ENCODE measurements around the gene SCAF11. TPM values are rescaled to one million over a fixed set of nuclear protein-coding genes. Genes with fewer than 3 reads are reported as not detected.

Gene SCAF11
- total and polyA plus RNA-seq, 10 of the 15 experiments (the other 5 are each of a cell fraction or from before 2014, with no cell fraction given): 42.0 to 153 (median 100) TPM

GRCh38 chr12:45974883-45975282 lies 15.5 kb downstream of the SCAF11 start:
- no peak overlapping the region for H2AFZ ChIP-seq (ENCODE audit: control insufficient read depth, low read depth, low read length)
- H3K9ac ChIP-seq (ENCODE audit: control insufficient read depth, insufficient read depth, low read length): no peak overlapping the region
- no peaks in the 10 kb centered on the region for H3K27me3 ChIP-seq (replicated peaks in 1 of 2; ENCODE audit: control insufficient read depth in 2 of 2, insufficient read depth in 2 of 2, low read length in 1 of 2)
- intact Hi-C loops (cut with micrococcal nuclease; ENCODE audit: unreplicated experiment) (no loop called here), in situ Hi-C loops (cut with MboI) (no loop called here)
- H3K36me3 ChIP-seq (ENCODE audit: control insufficient read depth in 2 of 2, insufficient read depth in 2 of 2, low read length in 1 of 2): peaks cover 5 to 14% of the 10 kb centered on the region in 2 experiments
- 58% methylated on average over 4 of the region's 4 CpGs for WGBS (ENCODE audit: insufficient coverage, insufficient replicate concordance, low lambda C conversion rate, missing lambda C conversion rate)
- DNase-seq (ENCODE audit: low read depth, low spot score) (no peak), ATAC-seq (no peak), FAIRE-seq (no peak)
- H3K4me3 ChIP-seq: no peak overlapping the region
- peaks cover 94% of the 10 kb centered on the region for H3K79me2 ChIP-seq (ENCODE audit: control insufficient read depth, insufficient read depth, low read length)
- no peak overlapping the region for H3K4me2 ChIP-seq (ENCODE audit: control insufficient read depth, insufficient read depth)
- H3K4me1 ChIP-seq (ENCODE audit: control insufficient read depth, insufficient read depth, low read length): peaks cover 3% of the 10 kb centered on the region; the same call in 1 of the 2 replicates
- BruUV-seq (replicated peaks): TSS peak; percentile 15
- CTCF ChIA-PET: interaction anchor here (1.6 kb wide), 1 partner anchor 9 kb away, joined by 3 read pairs; no protein-coding TSS in a partner anchor
- no peak overlapping the region for H3K27ac ChIP-seq (ENCODE audit: control insufficient read depth, insufficient read depth)
- no peak for TF ChIP-seq ZSCAN29 (IDR thresholded peaks at IDR 0.05)
- no peak for TF ChIP-seq PML (IDR thresholded peaks at IDR 0.05; ENCODE audit: low read length)
- no peak for TF ChIP-seq RAD21 (IDR thresholded peaks at IDR 0.05; ENCODE audit: insufficient read depth, low read depth, low read length)
- TF ChIP-seq HDGF (IDR thresholded peaks at IDR 0.05): no peak
- TF ChIP-seq PAX5 (IDR thresholded peaks at IDR 0.05; ENCODE audit: borderline replicate concordance, low read depth, low read length): no peak
- no peak for TF ChIP-seq SMC3 (IDR thresholded peaks at IDR 0.05; ENCODE audit: borderline replicate concordance, low read length)
- TF ChIP-seq JUNB (IDR thresholded peaks at IDR 0.05): no peak
- no peak for TF ChIP-seq HDAC6 (IDR thresholded peaks at IDR 0.05; ENCODE audit: unreplicated experiment)
- TF ChIP-seq POLR2AphosphoS2 (IDR thresholded peaks at IDR 0.05; ENCODE audit: low read depth, low read length): no peak
- H3K9me3 ChIP-seq (replicated peaks; ENCODE audit: control insufficient read depth, insufficient read depth, low read length): no peaks in the 10 kb centered on the region; the same call in 2 of the 3 replicates
- RAD21 ChIA-PET (ENCODE audit: unreplicated experiment): interaction anchor here (1.2 kb wide), 1 partner anchor 11 kb away, joined by 3 read pairs; no protein-coding TSS in a partner anchor
- H4K20me1 ChIP-seq (ENCODE audit: control insufficient read depth, insufficient read depth): no peaks in the 10 kb centered on the region; the same call in 1 of the 2 replicates
- POLR2A ChIA-PET: no interaction called here
- SMC1A ChIA-PET (ENCODE audit: uncharacterized antibody, unreplicated experiment): interaction anchor here (1.1 kb wide), 1 partner anchor 9 kb away, joined by 5 read pairs; no protein-coding TSS in a partner anchor

- FAIRE-seq: no peak
- Histone ChIP-seq H3K36me3 (ENCODE audit: control insufficient read depth in 2 of 2, insufficient read depth in 2 of 2, low read length in 1 of 2) (peaks cover 5 to 14% of the 10 kb centered on the region in 2 experiments), H3K4me2 (ENCODE audit: control insufficient read depth, insufficient read depth) (no peak overlapping the region), H4K20me1 (ENCODE audit: control insufficient read depth, insufficient read depth) (no peaks in the 10 kb centered on the region; the same call in 1 of the 2 replicates), H3K9ac (ENCODE audit: control insufficient read depth, insufficient read depth, low read length) (no peak overlapping the region), H3K79me2 (ENCODE audit: control insufficient read depth, insufficient read depth, low read length) (peaks cover 93% of the 10 kb centered on the region), H3K27ac (ENCODE audit: control insufficient read depth, insufficient read depth) (no peak overlapping the region), H2AFZ (ENCODE audit: control insufficient read depth, low read depth, low read length) (no peak overlapping the region), H3K27me3 (replicated peaks in 1 of 2; ENCODE audit: control insufficient read depth in 2 of 2, insufficient read depth in 2 of 2, low read length in 1 of 2) (no peaks in the 10 kb centered on the region), H3K4me3 (no peak overlapping the region), H3K4me1 (ENCODE audit: control insufficient read depth, insufficient read depth, low read length) (peaks cover 3% of the 10 kb centered on the region; the same call in 1 of the 2 replicates), H3K9me3 (replicated peaks; ENCODE audit: control insufficient read depth, insufficient read depth, low read length) (peaks cover 2% of the 10 kb centered on the region; the same call in 1 of the 3 replicates)
- no peak for DNase-seq (ENCODE audit: low read depth, low spot score)
- BruUV-seq (replicated peaks): no TSS peak
- CTCF ChIA-PET: no interaction called here
- SMC1A ChIA-PET (ENCODE audit: uncharacterized antibody, unreplicated experiment): interaction anchor here (0.7 to 1.1 kb wide), 2 partner anchors 10 to 58 kb away, joined by 4 to 5 read pairs; no protein-coding TSS in a partner anchor
- ATAC-seq: no peak
- POLR2A ChIA-PET: no interaction called here
- intact Hi-C loops (cut with micrococcal nuclease; ENCODE audit: unreplicated experiment) (no loop called here), in situ Hi-C loops (cut with MboI) (no loop called here)
- RAD21 ChIA-PET (ENCODE audit: unreplicated experiment): no interaction called here
- TF ChIP-seq TARDBP (IDR thresholded peaks at IDR 0.05; ENCODE audit: borderline replicate concordance) (no peak), CBX3 (IDR thresholded peaks at IDR 0.05; ENCODE audit: borderline replicate concordance, low read depth) (no peak), ZBTB40 (IDR thresholded peaks at IDR 0.05; ENCODE audit: borderline replicate concordance) (no peak), ZBED1 (IDR thresholded peaks at IDR 0.05; ENCODE audit: borderline replicate concordance) (no peak), RFX5 (IDR thresholded peaks at IDR 0.05; ENCODE audit: low read depth, low read length) (no peak)
Observed at GRCh38 chr12:45974171-45974719, 16.1 kb downstream of the SCAF11 start.
